H1 (cell line): Measurements from ENCODE around the gene ENTPD1. TPM values are rescaled to one million over a fixed set of nuclear protein-coding genes. Genes with fewer than 3 reads are reported as not detected.

Experiments
- CTCF ChIA-PET: fragments of 300-600 bp; sonication (Branson Sonifier 250); formaldehyde crosslinking; loops from one replicate; lab custom pipeline; 2021; ENCODE audit not compliant: partially characterized antibody; lab: Charles Lee
- POLR2A ChIA-PET: fragments of 300-600 bp; sonication (Branson Sonifier 250); formaldehyde crosslinking; loops from one replicate; lab custom pipeline; 2021; ENCODE audit warnings: inconsistent platforms; ENCODE audit not compliant: partially characterized antibody; lab: Charles Lee
- DNase-seq, 2 experiments: peaks; one replicate each; pipeline versions ENCODE4 v3.0.0 to v3.0.0-alpha.2; 2010 to 2022; ENCODE audit warnings: low spot score in 2 of 2, low read depth in 1 of 2, mixed read lengths in 1 of 2
- FAIRE-seq: peaks from 2 replicates; lab custom pipeline; 2011; peaks lifted over from hg19 to GRCh38; lab: Jason Lieb, UNC
- H2AFZ ChIP-seq: 2 replicates; pipeline ENCODE4 v1.8.1; 2012; ENCODE audit warnings: low read length, inconsistent platforms
- H2AK5ac ChIP-seq: 2 replicates; pipeline ENCODE4 v1.6.1; 2013; ENCODE audit warnings: low read depth, low read length
- H2BK120ac ChIP-seq: replicated peaks from 2 replicates; pipeline ENCODE3; 2013; ENCODE audit warnings: low read depth, low read length, inconsistent platforms
- H2BK12ac ChIP-seq: 2 replicates; pipeline ENCODE4 v1.6.1; 2013; ENCODE audit warnings: low read depth, low read length
- H2BK15ac ChIP-seq: 2 replicates; pipeline ENCODE4 v1.6.1; 2013; ENCODE audit warnings: low read length
- H2BK20ac ChIP-seq: 2 replicates; pipeline ENCODE4 v1.6.1; 2013; ENCODE audit warnings: low read length
- H2BK5ac ChIP-seq: 2 replicates; pipeline ENCODE4 v1.6.1; 2013; ENCODE audit warnings: low read depth, low read length
- H3K14ac ChIP-seq: 2 replicates; pipeline ENCODE4 v1.6.1; 2013; ENCODE audit warnings: inconsistent platforms; ENCODE audit not compliant: insufficient read length
- H3K18ac ChIP-seq: 2 replicates; pipeline ENCODE4 v1.6.1; 2013; ENCODE audit warnings: low read length; ENCODE audit errors: extremely low read depth
- H3K23ac ChIP-seq: 2 replicates; pipeline ENCODE4 v1.6.1; 2013; ENCODE audit warnings: inconsistent platforms; ENCODE audit not compliant: insufficient read length
- H3K23me2 ChIP-seq: 2 replicates; pipeline ENCODE4 v1.6.1; 2013; ENCODE audit warnings: low read depth, low read length
- H3K27ac ChIP-seq: 2 replicates; pipeline ENCODE4 v1.6.1; 2011; ENCODE audit warnings: low read depth, low read length, inconsistent platforms
- H3K27me3 ChIP-seq, 4 experiments: replicated peaks in 1 of 4; 1 replicate in 1 of 4; 2 replicates in 3 of 4; pipeline versions ENCODE4 v1.6.1 to v1.8.1; 2011 to 2013; ENCODE audit warnings: low read length in 3 of 4, mild to moderate bottlenecking in 3 of 4, inconsistent platforms in 2 of 4, mixed read lengths in 2 of 4, moderate library complexity in 1 of 4; ENCODE audit not compliant: control insufficient read depth in 3 of 4, insufficient read depth in 3 of 4; ENCODE audit errors: extremely low read depth in 1 of 4
- H3K36me3 ChIP-seq, 4 experiments: 2 replicates each; pipeline versions ENCODE4 v1.6.1 to v1.8.1; 2011 to 2013; ENCODE audit warnings: mild to moderate bottlenecking in 4 of 4, low read length in 3 of 4, moderate library complexity in 2 of 4, control low read depth in 1 of 4, inconsistent platforms in 1 of 4; ENCODE audit not compliant: insufficient read depth in 4 of 4, control insufficient read depth in 2 of 4
- H3K4ac ChIP-seq: replicated peaks from 2 replicates; pipeline ENCODE3; 2013; ENCODE audit warnings: low read length, low read depth, mixed read lengths, inconsistent platforms; ENCODE audit not compliant: insufficient read length
- H3K4me1 ChIP-seq, 4 experiments: replicated peaks in 1 of 4; 1 replicate in 1 of 4; 2 replicates in 3 of 4; pipeline versions ENCODE4 v1.6.1 to v1.8.1; 2011 to 2013; ENCODE audit warnings: low read length in 3 of 4, inconsistent platforms in 2 of 4, mixed read lengths in 1 of 4; ENCODE audit not compliant: insufficient read depth in 4 of 4, control insufficient read depth in 3 of 4
- H3K4me2 ChIP-seq, 2 experiments: 2 replicates each; pipeline versions ENCODE4 v1.6.1 to v1.8.1; 2011 to 2013; ENCODE audit warnings: low read depth in 2 of 2, low read length in 2 of 2, control low read depth in 1 of 2, inconsistent platforms in 1 of 2, mild to moderate bottlenecking in 1 of 2; ENCODE audit not compliant: insufficient read depth in 1 of 2
- H3K4me3 ChIP-seq, 4 experiments: fragments of 200-600, 300-600 bp in 1 of 4; sonication (generic), shearing (Covaris generic), sonication (Bioruptor Twin) in 1 of 4; 2 replicates each; pipeline versions ENCODE4 v1.5.1 to v1.8.1; 2011 to 2016; ENCODE audit warnings: low read length in 4 of 4, low read depth in 3 of 4, control low read depth in 2 of 4, inconsistent platforms in 2 of 4, mild to moderate bottlenecking in 2 of 4, mixed read lengths in 1 of 4, moderate library complexity in 1 of 4; ENCODE audit not compliant: insufficient read depth in 2 of 4; ENCODE audit errors: extremely low read depth in 1 of 4
- H3K56ac ChIP-seq: replicated peaks from 2 replicates; pipeline ENCODE3; 2013; ENCODE audit warnings: low read depth, mild to moderate bottlenecking, mixed read lengths, low read length, inconsistent platforms; ENCODE audit not compliant: insufficient read length
- H3K79me1 ChIP-seq: 2 replicates; pipeline ENCODE4 v1.6.1; 2013; ENCODE audit warnings: low read depth, low read length, control low read depth
- H3K79me2 ChIP-seq, 2 experiments: 2 replicates each; pipeline versions ENCODE4 v1.6.1 to v1.8.1; 2012 to 2013; ENCODE audit warnings: low read length in 2 of 2, mild to moderate bottlenecking in 2 of 2, inconsistent platforms in 1 of 2; ENCODE audit not compliant: insufficient read depth in 2 of 2, control insufficient read depth in 1 of 2
- H3K9ac ChIP-seq, 4 experiments: replicated peaks in 1 of 4; 1 replicate in 1 of 4; 2 replicates in 3 of 4; pipeline versions ENCODE4 v1.6.1 to v1.8.1; 2011 to 2013; ENCODE audit warnings: low read depth in 3 of 4, low read length in 3 of 4, control low read depth in 2 of 4, mild to moderate bottlenecking in 2 of 4, moderate library complexity in 2 of 4, inconsistent platforms in 1 of 4; ENCODE audit errors: extremely low read depth in 1 of 4
- H3K9me3 ChIP-seq, 2 experiments: 2 replicates each; pipeline versions ENCODE4 v1.6.1 to v1.8.1; 2012 to 2013; ENCODE audit warnings: mild to moderate bottlenecking in 2 of 2, moderate library complexity in 2 of 2, control low read depth in 1 of 2, inconsistent platforms in 1 of 2, low read depth in 1 of 2, low read length in 1 of 2, mixed read lengths in 1 of 2; ENCODE audit not compliant: insufficient read depth in 2 of 2
- H4K20me1 ChIP-seq, 2 experiments: replicated peaks in 1 of 2; 2 replicates each; pipeline versions ENCODE3 to v1.8.1; 2011 to 2013; ENCODE audit warnings: inconsistent platforms in 2 of 2, low read length in 2 of 2, mild to moderate bottlenecking in 1 of 2; ENCODE audit not compliant: insufficient read depth in 2 of 2, control insufficient read depth in 1 of 2
- H4K5ac ChIP-seq: 2 replicates; pipeline ENCODE4 v1.6.1; 2013; ENCODE audit warnings: low read length, low read depth, mixed read lengths, inconsistent platforms; ENCODE audit not compliant: insufficient read length
- H4K8ac ChIP-seq: 2 replicates; pipeline ENCODE4 v1.8.0; 2013; ENCODE audit warnings: mild to moderate bottlenecking, moderate library complexity, low read length, inconsistent platforms; ENCODE audit not compliant: insufficient read depth; ENCODE audit errors: extremely low read depth
- H4K91ac ChIP-seq: replicated peaks from 2 replicates; pipeline ENCODE3; 2013; ENCODE audit warnings: low read length, mixed read lengths, inconsistent platforms; ENCODE audit not compliant: insufficient read length
- CEBPB ChIP-seq: IDR thresholded peaks from 2 replicates; pipeline ENCODE4 v1.6.1; 2012; ENCODE audit warnings: low read depth, low read length
- FOSL1 ChIP-seq: IDR thresholded peaks from 2 replicates; pipeline ENCODE4 v1.6.1; 2011; ENCODE audit warnings: mild to moderate bottlenecking, low read depth, low read length, moderate library complexity; ENCODE audit not compliant: insufficient read depth
- RAD21 ChIP-seq, 2 experiments: IDR thresholded peaks in 1 of 2; conservative IDR thresholded peaks in 1 of 2; 2 replicates each; pipeline ENCODE4 v1.6.1; 2011; ENCODE audit warnings: low read depth in 2 of 2, low read length in 2 of 2, improper control_type of control experiment in 1 of 2, inconsistent platforms in 1 of 2, mild to moderate bottlenecking in 1 of 2, moderate library complexity in 1 of 2
- WGBS, 2 experiments: shearing (Covaris generic) in 1 of 2; methylation state at CpG; one replicate each; pipeline versions ENCODE4 v1.1.6 to v1.1.7; 2013 to 2015; ENCODE audit warnings: low lambda C conversion rate in 2 of 2, mixed read lengths in 2 of 2, inconsistent platforms in 1 of 2, low coverage in 1 of 2, missing lambda C conversion rate in 1 of 2; ENCODE audit not compliant: insufficient replicate concordance in 2 of 2, insufficient coverage in 1 of 2, insufficient read length in 1 of 2; ENCODE audit errors: extremely low coverage in 1 of 2, missing lambda C conversion rate in 1 of 2; 5-methylcytosine and 5-hydroxymethylcytosine counted together
- polyA plus RNA-seq, 7 experiments: library from polyadenylated mRNA; depleted of rRNA in 3 of 7; stranded (reverse) in 5 of 7; unstranded in 2 of 7; fragments of >200 nt in 5 of 7; fragments of 200-250 nt in 2 of 7; gene quantifications; 1 replicate in 5 of 7; 2 replicates in 1 of 7; 4 replicates in 1 of 7; pipeline versions ENCODE4 v1.2.1 to v1.2.3, GENCODE V29; 2011 to 2013; ENCODE audit warnings: missing spikeins in 2 of 7, mixed read lengths in 2 of 7
- total RNA-seq: library from RNA; stranded (reverse); fragmentation: NEBNext Ultra II Directional; extraction: Animal tissue kit (Norgen Biotek cat#: 25700); gene quantifications from 2 replicates; pipeline ENCODE4 v1.2.1, GENCODE V29; 2021
- TF ChIP-seq, protein P1 (sequence below), 3 experiments: IDR thresholded peaks; 1 replicate in 2 of 3; 2 replicates in 1 of 3; pipeline versions ENCODE4 v1.5.1 to v1.6.1; 2011; ENCODE audit warnings: low read length in 3 of 3, mild to moderate bottlenecking in 3 of 3, inconsistent platforms in 2 of 3, low read depth in 1 of 3, moderate library complexity in 1 of 3; ENCODE audit not compliant: insufficient read depth in 1 of 3; ENCODE audit errors: control extremely low read depth in 1 of 3

Gene ENTPD1
- total and polyA plus RNA-seq, 2 of the 8 experiments (the other 6 are each of a cell fraction or from before 2014, with no cell fraction given) = 2.2 to 2.5 TPM

GRCh38 chr10:95841661-95842498 is 85.9 kb downstream of the ENTPD1 start:
- ChIA-PET POLR2A (interaction anchor here (1.1 to 1.5 kb wide), 2 partner anchors 147 to 149 kb away, joined by 3 to 6 read pairs; partner anchors contain the start of gene TCTN3), CTCF (interaction anchor here (0.6 to 14.6 kb wide), 45 partner anchors 8 to 411 kb away, joined by 3 to 238 read pairs (median 4); partner anchors contain the start of genes ENTPD1 and TCTN3)
- Histone ChIP-seq H3K9ac (no peak overlapping the region), H3K23me2 (peaks cover 2% of the 10 kb centered on the region; the same call in 1 of the 2 replicates), H3K4me1 (peaks cover 0 to 4% (median 2%) of the 10 kb centered on the region in 4 experiments; a peak in 2 of 7 replicates), H3K4ac (no peak overlapping the region), H3K36me3 (no peaks in the 10 kb centered on the region; a peak in 1 of 8 replicates), H3K79me2 (no peaks in the 10 kb centered on the region), H3K9me3 (no peaks in the 10 kb centered on the region), H3K27ac (no peak overlapping the region), H3K4me2 (no peak overlapping the region), H3K23ac (no peak overlapping the region), H4K8ac (peak overlapping the region; percentile 57; the same call in 1 of the 2 replicates), H2BK5ac (no peak overlapping the region), H2BK120ac (no peak overlapping the region), H3K79me1 (no peaks in the 10 kb centered on the region), H3K56ac (no peak overlapping the region), H4K20me1 (no peaks in the 10 kb centered on the region), H2AK5ac (no peak overlapping the region), H2BK12ac (no peak overlapping the region), H3K4me3 (no peak overlapping the region), H3K14ac (no peak overlapping the region), H3K18ac (no peak overlapping the region), H4K5ac (no peak overlapping the region), H2BK20ac (no peak overlapping the region), H4K91ac (no peak overlapping the region), H2AFZ (no peak overlapping the region), H2BK15ac (no peak overlapping the region), H3K27me3 (no peaks in the 10 kb centered on the region)
- DNase-seq (peak in 1 of 2 experiments; percentile 15), FAIRE-seq (peak; percentile 62)
- WGBS, 2 experiments = 60% methylated on average over 7 of the region's 7 CpGs; no CpG with 5 or more reads in 1 of the 2 experiments
- TF ChIP-seq, protein P1, sequence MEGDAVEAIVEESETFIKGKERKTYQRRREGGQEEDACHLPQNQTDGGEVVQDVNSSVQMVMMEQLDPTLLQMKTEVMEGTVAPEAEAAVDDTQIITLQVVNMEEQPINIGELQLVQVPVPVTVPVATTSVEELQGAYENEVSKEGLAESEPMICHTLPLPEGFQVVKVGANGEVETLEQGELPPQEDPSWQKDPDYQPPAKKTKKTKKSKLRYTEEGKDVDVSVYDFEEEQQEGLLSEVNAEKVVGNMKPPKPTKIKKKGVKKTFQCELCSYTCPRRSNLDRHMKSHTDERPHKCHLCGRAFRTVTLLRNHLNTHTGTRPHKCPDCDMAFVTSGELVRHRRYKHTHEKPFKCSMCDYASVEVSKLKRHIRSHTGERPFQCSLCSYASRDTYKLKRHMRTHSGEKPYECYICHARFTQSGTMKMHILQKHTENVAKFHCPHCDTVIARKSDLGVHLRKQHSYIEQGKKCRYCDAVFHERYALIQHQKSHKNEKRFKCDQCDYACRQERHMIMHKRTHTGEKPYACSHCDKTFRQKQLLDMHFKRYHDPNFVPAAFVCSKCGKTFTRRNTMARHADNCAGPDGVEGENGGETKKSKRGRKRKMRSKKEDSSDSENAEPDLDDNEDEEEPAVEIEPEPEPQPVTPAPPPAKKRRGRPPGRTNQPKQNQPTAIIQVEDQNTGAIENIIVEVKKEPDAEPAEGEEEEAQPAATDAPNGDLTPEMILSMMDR (IDR thresholded peaks at IDR 0.05; ENCODE audit: control extremely low read depth in 1 of 3, insufficient read depth in 1 of 3, low read depth in 1 of 3, low read length in 3 of 3) = peak in 2 of 3 experiments; percentile 54 to 58; a peak in 2 of 4 replicates
- TF ChIP-seq CEBPB (peak; percentile 79), RAD21 (IDR thresholded peaks at IDR 0.05 in 1 of 2, conservative IDR thresholded peaks at IDR 0.05 in 1 of 2; ENCODE audit: low read depth in 2 of 2, low read length in 2 of 2) (peak; percentile 77 to 78), FOSL1 (no peak)
